Measurements from ENCODE around the gene HTR1B. TPM values are rescaled to one million over a fixed set of nuclear protein-coding genes. Genes with fewer than 3 reads are reported as not detected.
A peak's percentile ranks its signal among the peaks of the same experiment; 100 is the strongest.

HTR1B gene
- total RNA-seq, 1 donor from 2014 or later: 1.2 TPM

GRCh38 chr6:77502981-77503380 lies 39.7 kb upstream of the HTR1B start:
- Mint-ChIP-seq H3K9me3 (ENCODE audit: unreplicated experiment) (no peaks in the 10 kb centered on the region), H3K27me3 (ENCODE audit: low read depth, unreplicated experiment) (no peaks in the 10 kb centered on the region), H3K36me3 (ENCODE audit: low read depth, unreplicated experiment) (no peaks in the 10 kb centered on the region), H3K4me3 (ENCODE audit: unreplicated experiment) (no peak overlapping the region), H3K4me1 (ENCODE audit: low read depth, unreplicated experiment) (no peaks in the 10 kb centered on the region), H3K27ac (ENCODE audit: unreplicated experiment) (no peak overlapping the region)
- H3K9ac ChIP-seq (ENCODE audit: low read length): no peak overlapping the region
- no peaks in the 10 kb centered on the region for H3K79me2 ChIP-seq (ENCODE audit: insufficient read depth, low read length)
- H3K27ac ChIP-seq (ENCODE audit: low read depth, low read length): no peak overlapping the region
- no peaks in the 10 kb centered on the region for H3K9me3 ChIP-seq (ENCODE audit: insufficient read depth, low read depth, low read length)
- H3K27me3 ChIP-seq (ENCODE audit: insufficient read depth, low read length): no peaks in the 10 kb centered on the region
- no peak overlapping the region for H3K4me3 ChIP-seq (ENCODE audit: insufficient read depth, low read depth, low read length)
- DNase-seq (ENCODE audit: low read depth) (peak; percentile 15), FAIRE-seq (no peak)
- no peak overlapping the region for H2AFZ ChIP-seq (ENCODE audit: low read depth, low read length)
- H3K4me2 ChIP-seq (ENCODE audit: low read length): no peak overlapping the region
- TF ChIP-seq EZH2 (IDR thresholded peaks at IDR 0.05; ENCODE audit: insufficient read depth, low read length): no peak
- TF ChIP-seq, protein P1, sequence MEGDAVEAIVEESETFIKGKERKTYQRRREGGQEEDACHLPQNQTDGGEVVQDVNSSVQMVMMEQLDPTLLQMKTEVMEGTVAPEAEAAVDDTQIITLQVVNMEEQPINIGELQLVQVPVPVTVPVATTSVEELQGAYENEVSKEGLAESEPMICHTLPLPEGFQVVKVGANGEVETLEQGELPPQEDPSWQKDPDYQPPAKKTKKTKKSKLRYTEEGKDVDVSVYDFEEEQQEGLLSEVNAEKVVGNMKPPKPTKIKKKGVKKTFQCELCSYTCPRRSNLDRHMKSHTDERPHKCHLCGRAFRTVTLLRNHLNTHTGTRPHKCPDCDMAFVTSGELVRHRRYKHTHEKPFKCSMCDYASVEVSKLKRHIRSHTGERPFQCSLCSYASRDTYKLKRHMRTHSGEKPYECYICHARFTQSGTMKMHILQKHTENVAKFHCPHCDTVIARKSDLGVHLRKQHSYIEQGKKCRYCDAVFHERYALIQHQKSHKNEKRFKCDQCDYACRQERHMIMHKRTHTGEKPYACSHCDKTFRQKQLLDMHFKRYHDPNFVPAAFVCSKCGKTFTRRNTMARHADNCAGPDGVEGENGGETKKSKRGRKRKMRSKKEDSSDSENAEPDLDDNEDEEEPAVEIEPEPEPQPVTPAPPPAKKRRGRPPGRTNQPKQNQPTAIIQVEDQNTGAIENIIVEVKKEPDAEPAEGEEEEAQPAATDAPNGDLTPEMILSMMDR (IDR thresholded peaks at IDR 0.05; ENCODE audit: insufficient read depth, low read depth, low read length): no peak
- no peaks in the 10 kb centered on the region for H3K4me1 ChIP-seq (ENCODE audit: insufficient read depth, low read length)
- no peaks in the 10 kb centered on the region for H3K36me3 ChIP-seq (ENCODE audit: insufficient read depth, low read length)
- H4K20me1 ChIP-seq (ENCODE audit: insufficient read depth, low read length): no peaks in the 10 kb centered on the region

DNA sequence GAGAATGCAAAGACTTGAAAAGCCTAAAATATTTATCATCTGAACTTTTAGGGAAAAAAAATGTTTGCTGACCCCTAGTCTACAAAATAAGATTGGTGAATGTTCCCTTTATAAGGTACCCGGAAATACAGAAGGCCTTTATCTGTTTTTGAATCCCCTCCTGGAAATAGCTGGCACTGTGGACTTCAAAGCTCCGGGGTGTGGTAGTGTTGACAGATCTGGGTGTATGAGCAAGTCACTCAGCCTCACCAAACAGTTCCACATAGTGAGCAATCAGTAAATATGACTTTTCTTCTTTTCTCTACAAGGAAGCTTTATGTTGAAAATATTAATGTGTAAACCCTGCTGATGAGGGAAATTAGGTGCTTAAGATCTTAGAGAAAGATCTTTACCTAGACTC lies 29.2 kb upstream of the HTR1B start:
- FAIRE-seq: no peak
- Histone ChIP-seq H3K9me3 (ENCODE audit: insufficient read depth, low read depth, low read length) (no peaks in the 10 kb centered on the region), H3K4me3 (ENCODE audit: insufficient read depth, low read depth, low read length) (no peak overlapping the region), H3K27me3 (ENCODE audit: insufficient read depth, low read length) (no peaks in the 10 kb centered on the region), H3K4me1 (ENCODE audit: insufficient read depth, low read length) (no peaks in the 10 kb centered on the region), H2AFZ (ENCODE audit: low read depth, low read length) (no peak overlapping the region), H3K79me2 (ENCODE audit: insufficient read depth, low read length) (no peaks in the 10 kb centered on the region), H3K4me2 (ENCODE audit: low read length) (no peak overlapping the region), H3K36me3 (ENCODE audit: insufficient read depth, low read length) (no peaks in the 10 kb centered on the region), H3K9ac (ENCODE audit: low read length) (no peak overlapping the region), H4K20me1 (ENCODE audit: insufficient read depth, low read length) (no peaks in the 10 kb centered on the region), H3K27ac (ENCODE audit: low read depth, low read length) (no peak overlapping the region)
- Mint-ChIP-seq H3K27ac (ENCODE audit: unreplicated experiment) (no peak overlapping the region), H3K4me1 (ENCODE audit: low read depth, unreplicated experiment) (no peaks in the 10 kb centered on the region), H3K9me3 (ENCODE audit: unreplicated experiment) (no peaks in the 10 kb centered on the region), H3K4me3 (ENCODE audit: unreplicated experiment) (no peak overlapping the region), H3K27me3 (ENCODE audit: low read depth, unreplicated experiment) (no peaks in the 10 kb centered on the region), H3K36me3 (ENCODE audit: low read depth, unreplicated experiment) (no peaks in the 10 kb centered on the region)
- DNase-seq (ENCODE audit: low read depth): no peak
- TF ChIP-seq EZH2 (IDR thresholded peaks at IDR 0.05; ENCODE audit: insufficient read depth, low read length): no peak
- TF ChIP-seq, protein P1 (IDR thresholded peaks at IDR 0.05; ENCODE audit: insufficient read depth, low read depth, low read length): no peak

- Mint-ChIP-seq H3K4me3 (ENCODE audit: unreplicated experiment) (no peak overlapping the region), H3K27me3 (ENCODE audit: low read depth, unreplicated experiment) (no peaks in the 10 kb centered on the region), H3K4me1 (ENCODE audit: low read depth, unreplicated experiment) (peaks cover 2% of the 10 kb centered on the region), H3K36me3 (ENCODE audit: low read depth, unreplicated experiment) (no peaks in the 10 kb centered on the region), H3K9me3 (ENCODE audit: unreplicated experiment) (no peaks in the 10 kb centered on the region), H3K27ac (ENCODE audit: unreplicated experiment) (no peak overlapping the region)
- no peaks in the 10 kb centered on the region for H3K27me3 ChIP-seq (ENCODE audit: insufficient read depth, low read length)
- H3K79me2 ChIP-seq (ENCODE audit: insufficient read depth, low read length): no peaks in the 10 kb centered on the region
- no peak overlapping the region for H3K27ac ChIP-seq (ENCODE audit: low read depth, low read length)
- no peak overlapping the region for H3K9ac ChIP-seq (ENCODE audit: low read length)
- no peak overlapping the region for H2AFZ ChIP-seq (ENCODE audit: low read depth, low read length)
- H4K20me1 ChIP-seq (ENCODE audit: insufficient read depth, low read length): no peaks in the 10 kb centered on the region
- FAIRE-seq (no peak), DNase-seq (ENCODE audit: low read depth) (no peak)
- H3K4me3 ChIP-seq (ENCODE audit: insufficient read depth, low read depth, low read length): no peak overlapping the region
- H3K4me1 ChIP-seq (ENCODE audit: insufficient read depth, low read length): no peaks in the 10 kb centered on the region
- TF ChIP-seq, protein P1 (IDR thresholded peaks at IDR 0.05; ENCODE audit: insufficient read depth, low read depth, low read length): no peak
- TF ChIP-seq EZH2 (IDR thresholded peaks at IDR 0.05; ENCODE audit: insufficient read depth, low read length): no peak
- no peaks in the 10 kb centered on the region for H3K9me3 ChIP-seq (ENCODE audit: insufficient read depth, low read depth, low read length)
- H3K36me3 ChIP-seq (ENCODE audit: insufficient read depth, low read length): no peaks in the 10 kb centered on the region
- H3K4me2 ChIP-seq (ENCODE audit: low read length): no peak overlapping the region
These were observed 24.6 kb upstream of the HTR1B start for GRCh38 chr6:77487808-77488425.
